GM19463 (cell line): ENCODE measurements around the gene SLC5A11.

Source experiments
- ATAC-seq: cut with Tn5 transposase; IDR thresholded peaks from one replicate; pipeline ENCODE4 v1.9.1; 2021; ENCODE audit warnings: mild to moderate bottlenecking, moderate library complexity; ENCODE audit not compliant: unreplicated experiment

Gene SLC5A11

DNA sequence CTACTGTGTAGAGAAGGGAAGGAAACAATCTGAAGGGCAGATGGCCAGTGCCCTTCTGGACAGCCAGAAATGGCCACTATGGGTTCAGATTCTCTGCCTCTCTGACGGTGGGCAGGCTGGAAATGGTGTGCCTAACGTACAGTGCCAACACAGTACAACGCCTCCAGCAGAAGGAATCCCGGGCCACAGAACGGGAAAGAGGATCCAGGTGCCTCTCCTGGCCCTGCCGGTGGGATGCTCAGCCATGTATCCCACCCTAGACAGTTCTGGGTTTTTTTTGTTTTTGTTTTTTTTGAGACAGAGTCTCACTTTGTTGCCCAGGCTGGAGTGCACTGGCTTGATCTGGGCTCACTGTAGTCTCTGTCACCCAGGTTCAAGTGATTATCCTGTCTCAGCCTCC is 71.5 kb downstream of the SLC5A11 start:
- ATAC-seq = no peak

DNA sequence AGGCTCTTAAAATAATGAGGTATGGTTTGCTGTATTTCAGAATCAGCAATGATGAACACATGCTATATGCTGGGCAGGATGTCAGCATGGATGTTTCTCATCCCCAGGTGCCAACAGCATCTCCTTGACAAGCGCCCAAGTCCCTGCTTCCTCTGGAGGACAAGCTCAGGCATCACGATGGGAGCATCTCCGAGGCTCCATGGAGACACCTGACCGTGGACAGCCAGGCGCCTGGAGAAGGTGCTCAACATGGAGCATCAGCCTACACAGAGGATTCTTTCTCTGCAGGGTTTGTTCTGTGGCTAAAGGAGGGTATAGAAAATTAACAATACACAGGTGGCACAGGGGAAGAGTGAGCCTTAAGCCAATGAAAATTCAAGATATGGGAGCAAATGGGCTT is 72.1 kb downstream of the SLC5A11 start:
- no peak for ATAC-seq

DNA sequence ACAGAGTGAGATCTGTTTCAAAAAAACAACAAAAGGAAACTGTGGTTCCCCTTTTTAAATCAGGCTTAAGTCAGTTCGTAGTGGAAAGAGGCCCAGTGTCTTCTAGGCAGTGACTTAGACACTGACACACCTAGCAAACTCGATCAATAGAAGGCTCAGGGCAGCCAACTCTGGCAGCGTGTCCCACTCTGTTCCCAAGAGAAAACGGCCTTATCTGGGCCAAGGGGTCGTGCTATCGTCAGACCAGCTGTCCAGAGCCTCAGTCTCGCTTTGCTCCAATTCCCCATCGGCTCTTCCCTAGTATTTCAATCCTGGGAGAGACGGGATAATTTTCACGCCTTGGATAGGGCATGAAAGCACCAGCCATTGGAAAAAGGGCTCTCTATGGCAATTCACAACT is 72.9 kb downstream of the SLC5A11 start:
- ATAC-seq = no peak

DNA sequence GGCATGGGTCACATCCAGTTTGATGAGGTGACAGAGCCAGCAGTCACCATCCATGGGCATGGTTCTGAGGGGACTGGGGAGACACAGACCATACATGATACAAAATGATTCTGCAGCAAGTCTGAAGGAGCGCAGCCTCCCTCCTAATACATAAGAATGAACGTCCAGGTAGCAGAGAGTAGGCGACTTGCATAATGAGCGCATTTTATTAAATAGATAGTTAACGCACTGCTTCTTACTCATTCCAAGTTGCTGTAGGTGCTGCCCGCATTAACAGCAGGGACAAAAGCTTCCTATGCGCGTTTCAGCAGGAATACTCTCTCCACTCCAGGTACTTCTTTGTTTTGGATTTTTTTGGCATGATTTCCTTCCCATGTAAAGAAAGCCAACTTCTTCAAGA is 73.8 kb downstream of the SLC5A11 start:
- no peak for ATAC-seq

DNA sequence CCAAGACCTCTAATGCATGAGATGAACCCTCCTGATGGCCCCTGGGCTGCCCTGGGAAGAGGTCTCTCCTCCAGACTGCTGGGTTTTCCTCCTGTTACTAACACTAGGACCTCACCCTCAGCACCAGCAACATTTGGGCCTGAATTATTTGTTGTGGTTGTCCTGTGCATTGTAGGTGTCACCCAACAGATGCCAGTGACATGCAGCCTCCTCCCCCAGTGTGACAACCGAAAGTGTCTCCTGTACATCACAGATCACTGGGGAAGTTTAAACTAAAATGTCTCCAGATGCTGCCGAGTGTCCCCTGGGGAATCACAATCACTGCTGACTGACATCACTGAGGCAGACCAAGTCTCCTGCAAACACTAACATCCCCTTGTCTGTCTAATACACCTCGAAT is 74.8 kb downstream of the SLC5A11 start:
- no peak for ATAC-seq

DNA sequence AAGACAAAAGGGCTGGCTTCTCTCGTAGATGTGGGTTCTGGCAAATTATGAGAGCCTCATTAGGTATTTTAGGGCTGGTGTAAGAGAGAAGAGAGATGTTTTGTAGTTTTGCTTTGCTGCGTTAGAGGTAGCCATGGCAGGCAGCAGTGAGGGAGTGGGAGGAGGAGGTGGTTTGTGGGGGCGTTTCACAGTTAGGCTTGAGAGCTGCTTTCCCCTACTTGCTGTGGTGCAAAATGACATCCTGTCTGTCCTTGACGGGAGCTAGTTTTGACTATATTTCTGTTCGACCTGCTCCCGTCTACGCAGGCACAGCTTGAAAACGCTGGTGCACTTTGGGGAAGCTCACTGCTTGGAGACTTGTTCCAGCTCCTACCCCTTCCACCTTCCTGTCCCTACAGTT is 75.5 kb downstream of the SLC5A11 start:
- ATAC-seq = no peak

- no peak for ATAC-seq
Measured at GRCh38 chr16:24925163-24925562, 79.4 kb downstream of the SLC5A11 start.

GRCh38 chr16:24929409-24929808 is 83.6 kb downstream of the SLC5A11 start:
- ATAC-seq = no peak

DNA sequence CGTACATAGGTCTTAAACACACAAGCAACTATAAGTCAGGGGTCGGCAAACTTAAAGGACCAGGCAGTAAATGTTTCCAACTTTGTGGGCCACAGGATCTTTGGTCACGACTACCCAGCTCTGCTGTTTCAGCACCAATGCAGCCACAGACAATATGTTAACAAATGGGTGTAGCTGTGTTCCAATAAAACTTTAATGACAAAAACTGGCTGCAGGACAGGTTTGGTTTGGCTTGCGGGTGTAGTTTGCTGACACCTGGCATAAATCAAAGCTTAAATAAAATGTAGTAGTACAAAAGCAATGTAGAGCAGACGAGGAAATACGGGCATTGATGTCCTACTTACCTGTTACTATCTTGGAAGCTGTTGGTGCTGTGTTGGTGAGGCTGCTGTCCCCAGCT is 84.7 kb downstream of the SLC5A11 start:
- ATAC-seq = no peak

GRCh38 chr16:24931091-24931490 is 85.3 kb downstream of the SLC5A11 start:
- ATAC-seq = no peak

DNA sequence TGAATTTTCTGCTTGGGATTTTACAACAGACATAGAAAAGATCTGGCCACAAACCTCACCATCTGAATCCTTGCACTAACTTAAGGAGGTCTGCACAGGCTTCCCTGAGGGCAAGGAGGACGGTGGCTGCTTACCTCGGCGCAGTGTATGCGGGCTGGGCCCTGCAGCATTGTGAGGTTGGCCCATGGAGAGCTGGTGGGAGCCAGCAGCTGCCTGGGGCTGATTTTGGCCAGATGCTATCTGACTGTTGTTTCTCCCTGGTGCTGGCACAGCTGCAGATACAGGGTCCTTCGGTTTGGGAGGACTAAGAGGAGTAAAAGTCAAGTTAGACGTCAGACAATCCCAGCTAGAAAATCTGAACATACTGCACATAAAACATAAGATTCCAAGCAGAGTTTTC is 89.6 kb downstream of the SLC5A11 start:
- ATAC-seq = no peak

DNA sequence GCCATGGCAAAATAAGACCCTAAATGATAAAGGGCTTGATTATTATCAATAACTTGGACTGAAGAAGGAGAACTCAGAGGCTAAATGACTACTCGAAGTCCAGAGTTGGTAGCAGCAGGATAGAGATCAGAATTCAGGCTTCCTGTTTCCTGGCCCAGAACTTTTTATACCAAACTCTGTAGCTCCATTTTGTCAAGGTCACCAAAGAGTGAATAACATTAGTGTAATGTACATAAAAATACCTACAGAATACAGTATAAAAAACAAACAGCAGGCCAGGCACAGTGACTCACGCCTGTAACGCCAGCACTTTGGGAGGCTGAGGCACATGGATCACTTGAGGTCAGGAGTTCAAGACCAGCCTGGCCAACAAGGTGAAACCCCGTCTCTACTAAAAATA is 90.4 kb downstream of the SLC5A11 start:
- ATAC-seq = no peak

DNA sequence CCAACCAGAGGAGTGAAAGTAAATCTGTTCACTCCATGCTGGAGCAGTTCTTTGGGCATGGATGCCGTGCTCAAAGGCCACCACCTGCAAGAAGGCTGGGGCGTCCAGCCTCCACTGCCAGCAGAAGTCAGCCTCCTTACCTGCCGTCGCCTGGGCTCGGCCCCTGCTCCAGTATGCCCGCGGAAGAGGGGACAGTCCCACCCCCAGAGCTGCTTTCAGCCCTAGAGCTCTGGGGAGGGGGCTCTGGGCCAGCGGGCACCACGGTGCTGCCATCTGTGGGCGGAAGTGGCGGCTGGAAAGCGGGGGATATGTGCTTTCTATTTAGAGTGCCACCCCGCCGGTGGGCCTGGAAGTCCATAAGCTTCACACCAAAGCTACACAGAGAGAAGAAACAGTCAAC is 93.5 kb downstream of the SLC5A11 start:
- ATAC-seq = no peak

DNA sequence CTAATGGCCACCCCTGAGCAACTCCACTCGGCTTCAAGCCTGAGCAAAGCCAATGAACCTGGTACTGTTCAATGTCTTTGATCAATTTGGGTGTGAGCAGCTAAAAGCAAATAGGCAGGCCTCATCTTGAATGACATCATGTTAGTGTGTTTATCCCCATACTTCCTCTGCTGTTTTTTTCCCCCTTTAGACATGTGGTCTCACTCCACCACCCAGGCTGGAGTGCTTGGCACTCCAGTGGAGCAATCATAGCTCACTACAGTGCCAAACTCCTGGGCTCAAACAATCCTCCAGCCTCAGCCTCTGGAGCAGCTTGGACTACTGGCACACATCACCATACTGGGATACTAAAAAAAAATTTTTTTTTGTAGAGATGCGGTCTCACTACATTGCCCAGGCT is 94.0 kb downstream of the SLC5A11 start:
- ATAC-seq = no peak

- ATAC-seq = no peak
Measured at GRCh38 chr16:24943471-24943870, 97.7 kb downstream of the SLC5A11 start.

DNA sequence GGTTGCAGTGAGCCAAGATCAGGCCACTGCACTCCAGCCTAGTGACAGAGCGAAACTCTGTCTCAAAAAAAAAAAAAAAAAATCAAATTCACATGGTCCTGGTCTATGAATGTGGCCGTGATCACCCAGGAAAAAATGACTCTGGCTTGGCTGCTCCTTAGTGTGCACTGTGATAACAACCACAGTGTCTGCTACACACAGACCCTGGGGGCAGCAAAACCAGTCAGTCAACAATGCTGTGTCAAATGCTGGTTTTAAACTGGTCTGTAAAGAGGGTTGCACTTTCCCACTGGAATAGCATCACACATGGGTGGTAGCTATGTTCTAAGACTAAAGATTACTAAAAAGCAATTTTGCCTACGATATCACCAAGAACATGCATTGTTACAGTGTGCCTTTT is 98.4 kb downstream of the SLC5A11 start:
- ATAC-seq = no peak

GRCh38 chr16:24946155-24946554 is 100.4 kb downstream of the SLC5A11 start:
- no peak for ATAC-seq

DNA sequence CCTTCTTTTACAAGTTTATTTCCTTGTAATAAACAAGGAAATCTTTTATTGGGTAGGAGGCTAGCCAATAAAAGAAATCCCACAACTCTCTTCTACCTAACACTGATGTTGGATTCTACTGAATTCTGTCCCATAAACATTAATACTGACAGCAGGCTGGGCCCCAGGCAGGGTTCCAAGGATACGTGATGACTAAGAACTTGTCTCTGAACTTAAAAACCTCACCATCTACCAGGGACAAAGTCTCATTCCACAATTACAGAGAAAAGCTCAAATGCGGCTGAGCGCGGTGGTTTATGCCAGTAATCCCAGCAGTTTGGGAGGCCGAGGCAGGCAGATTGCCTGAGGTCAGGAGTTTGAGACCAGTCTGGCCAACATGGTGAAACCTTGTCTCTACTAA is 104.5 kb downstream of the SLC5A11 start:
- no peak for ATAC-seq

DNA sequence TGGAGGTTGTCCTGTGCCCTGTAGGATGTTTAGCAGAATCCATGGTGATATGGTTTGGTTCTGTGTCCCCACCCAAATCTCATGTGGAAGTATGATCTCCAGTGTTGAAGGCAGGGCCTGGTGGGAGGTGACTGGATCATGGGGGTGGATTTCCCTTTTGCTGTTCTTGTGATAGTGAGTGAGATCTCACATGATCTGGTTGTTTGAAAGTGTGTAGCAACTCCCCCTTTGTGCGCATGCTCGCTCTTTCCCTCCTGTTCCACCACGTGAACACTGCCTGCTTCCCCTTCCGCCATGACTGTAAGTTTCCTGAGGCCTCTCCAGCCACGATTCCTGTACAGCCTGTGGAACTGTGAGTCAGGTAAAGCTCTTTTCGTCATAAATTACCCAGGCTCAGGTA is 107.5 kb downstream of the SLC5A11 start:
- no peak for ATAC-seq

DNA sequence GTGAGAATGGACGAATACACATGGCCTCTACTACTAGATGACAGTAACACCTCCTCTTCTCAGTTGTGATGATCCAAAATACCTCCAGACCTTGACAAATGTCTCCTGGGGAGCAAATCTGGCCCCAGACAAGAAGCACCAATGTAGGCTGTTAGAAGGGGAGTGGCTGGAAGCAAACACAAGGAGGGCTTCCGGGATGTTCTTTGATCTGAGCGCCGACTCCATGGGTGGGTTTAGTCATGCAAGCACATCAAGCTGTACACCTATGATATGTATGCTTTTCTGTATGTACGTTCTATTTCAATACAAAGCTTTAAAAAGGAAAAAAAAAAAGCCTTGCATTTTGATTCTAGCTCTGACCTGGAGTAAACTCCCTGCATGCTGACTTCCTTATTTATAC is 108.0 kb downstream of the SLC5A11 start:
- no peak for ATAC-seq

DNA sequence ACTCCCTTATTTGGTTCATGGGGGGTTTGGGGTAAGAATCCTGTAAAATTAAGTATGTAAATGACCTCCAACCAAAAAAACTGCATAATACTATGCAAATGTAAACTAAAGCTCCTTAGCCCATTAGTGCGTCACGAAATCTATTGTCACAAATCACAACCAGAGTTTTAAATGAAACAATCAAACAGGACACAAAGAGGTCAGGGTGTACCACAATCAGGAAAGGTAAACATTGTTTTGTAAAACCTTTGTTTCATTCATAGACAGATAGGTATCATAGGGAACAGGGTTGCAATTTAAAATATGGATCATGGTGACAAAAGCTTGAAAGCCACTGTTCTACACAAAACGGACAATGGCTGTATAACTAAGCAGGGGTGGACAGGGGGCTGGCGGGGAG is 108.4 kb downstream of the SLC5A11 start:
- no peak for ATAC-seq

DNA sequence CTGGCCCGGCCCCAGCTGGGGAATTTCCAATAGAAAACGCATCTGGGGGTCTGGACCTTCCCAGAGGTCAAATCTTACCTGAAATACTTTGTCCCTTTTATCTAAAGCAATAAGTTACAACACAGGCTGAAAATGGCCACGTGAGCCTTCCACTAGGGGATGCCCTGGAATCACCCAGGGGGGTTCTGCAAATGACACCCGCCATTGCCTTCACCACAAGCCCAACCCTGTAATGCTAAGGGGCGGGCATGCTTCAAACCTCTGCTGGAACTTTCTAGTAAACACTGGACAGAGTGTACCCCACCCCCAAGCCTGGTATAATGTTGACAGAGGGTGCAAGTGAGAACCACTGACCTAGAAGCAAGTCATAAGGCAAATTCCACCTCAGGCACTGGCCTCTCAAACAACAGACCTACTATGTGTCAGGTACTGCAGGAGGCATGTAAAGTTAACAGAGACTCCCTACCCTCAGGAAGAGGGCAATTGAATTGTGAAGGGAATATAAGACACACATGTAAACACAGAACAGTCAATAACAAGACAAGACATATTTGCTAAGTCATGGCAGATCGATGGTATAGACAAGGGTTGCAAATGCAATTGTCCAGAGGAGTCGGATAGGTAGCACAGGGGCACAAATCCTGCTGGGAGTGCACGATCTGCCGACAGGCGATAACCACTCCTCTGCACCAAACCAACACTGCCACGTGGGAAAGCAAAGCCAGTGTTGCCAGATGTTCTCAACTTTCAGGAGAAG is 110.4 kb downstream of the SLC5A11 start:
- no peak for ATAC-seq

- no peak for ATAC-seq
Measured at GRCh38 chr16:24957887-24958286, 112.1 kb downstream of the SLC5A11 start.
